AG10803 (cell line): ENCODE measurements around the gene TIGD1.
A peak's percentile ranks its signal among the peaks of the same experiment; 100 is the strongest.

Source experiments
- DNase-seq: peaks from one replicate; pipeline ENCODE4 v3.0.0; 2010; ENCODE audit warnings: low read depth
- H3K4me3 ChIP-seq: 2 replicates; pipeline ENCODE4 v1.5.1; 2011; ENCODE audit warnings: mild to moderate bottlenecking, low read length, control low read depth
- TF ChIP-seq, protein P1 (sequence below): conservative IDR thresholded peaks from 2 replicates; pipeline ENCODE4 v1.5.1; 2011; ENCODE audit warnings: mild to moderate bottlenecking, low read length, control low read depth, inconsistent platforms

Gene TIGD1

DNA sequence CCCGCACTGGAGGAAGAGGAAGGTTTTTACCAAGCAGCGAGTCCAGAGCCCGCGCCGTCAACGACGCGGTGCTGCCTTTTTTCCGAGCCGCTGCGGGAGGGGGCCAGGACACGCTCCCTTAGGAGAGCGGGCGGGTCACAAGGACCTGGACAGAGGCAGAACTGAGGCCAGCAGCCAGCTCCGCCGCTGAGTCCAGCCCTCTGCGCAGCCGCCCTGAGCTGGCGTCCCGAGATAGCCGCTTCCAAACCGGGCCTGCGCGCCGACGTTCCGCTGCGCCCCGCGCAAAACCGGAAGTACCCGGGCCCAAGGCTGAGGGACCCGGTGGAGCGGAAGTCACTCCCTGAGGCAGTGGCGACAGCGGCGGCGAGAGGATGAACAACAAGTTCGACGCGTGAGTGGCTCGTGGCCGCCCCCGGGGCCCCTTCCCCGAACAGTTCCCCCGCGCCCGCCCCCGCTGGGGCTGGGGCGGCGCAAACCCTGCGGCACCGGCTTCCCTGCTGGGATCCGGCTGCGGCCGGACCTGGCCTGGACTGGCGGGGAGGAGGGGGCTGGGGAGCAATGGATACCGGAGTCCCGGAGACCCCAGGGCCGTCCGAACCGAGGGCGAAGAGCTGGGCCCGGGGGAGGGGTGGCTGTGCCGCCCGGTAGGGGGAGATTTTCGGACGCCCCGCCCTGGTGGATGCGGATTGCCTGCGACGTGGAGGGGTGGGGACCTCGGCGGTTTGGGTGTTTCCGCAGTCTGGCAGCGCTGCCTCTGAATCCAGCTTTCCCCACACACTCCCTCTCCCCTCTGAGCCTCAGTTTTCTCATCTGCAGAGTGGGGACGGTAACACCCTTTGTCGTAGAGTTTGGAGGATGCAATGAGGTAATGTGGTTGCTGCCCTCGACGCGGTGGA is at the start of gene TIGD1, which contains the start of gene EIF4E2:
Gene TIGD1 (minus strand): TSS at position 204 of the 896 bp plus-strand sequence. CDS start 675 bp downstream, outside the sequence.
Gene EIF4E2 (plus strand): TSS at position 336 of the 896 bp plus-strand sequence. CDS start 36 bp downstream, at position 372.
- TF ChIP-seq, protein P1, sequence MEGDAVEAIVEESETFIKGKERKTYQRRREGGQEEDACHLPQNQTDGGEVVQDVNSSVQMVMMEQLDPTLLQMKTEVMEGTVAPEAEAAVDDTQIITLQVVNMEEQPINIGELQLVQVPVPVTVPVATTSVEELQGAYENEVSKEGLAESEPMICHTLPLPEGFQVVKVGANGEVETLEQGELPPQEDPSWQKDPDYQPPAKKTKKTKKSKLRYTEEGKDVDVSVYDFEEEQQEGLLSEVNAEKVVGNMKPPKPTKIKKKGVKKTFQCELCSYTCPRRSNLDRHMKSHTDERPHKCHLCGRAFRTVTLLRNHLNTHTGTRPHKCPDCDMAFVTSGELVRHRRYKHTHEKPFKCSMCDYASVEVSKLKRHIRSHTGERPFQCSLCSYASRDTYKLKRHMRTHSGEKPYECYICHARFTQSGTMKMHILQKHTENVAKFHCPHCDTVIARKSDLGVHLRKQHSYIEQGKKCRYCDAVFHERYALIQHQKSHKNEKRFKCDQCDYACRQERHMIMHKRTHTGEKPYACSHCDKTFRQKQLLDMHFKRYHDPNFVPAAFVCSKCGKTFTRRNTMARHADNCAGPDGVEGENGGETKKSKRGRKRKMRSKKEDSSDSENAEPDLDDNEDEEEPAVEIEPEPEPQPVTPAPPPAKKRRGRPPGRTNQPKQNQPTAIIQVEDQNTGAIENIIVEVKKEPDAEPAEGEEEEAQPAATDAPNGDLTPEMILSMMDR: peak; percentile 14
- H3K4me3 ChIP-seq: peak within 1 kb of the TSS; percentile 95
- DNase-seq: peak; percentile 93

DNA sequence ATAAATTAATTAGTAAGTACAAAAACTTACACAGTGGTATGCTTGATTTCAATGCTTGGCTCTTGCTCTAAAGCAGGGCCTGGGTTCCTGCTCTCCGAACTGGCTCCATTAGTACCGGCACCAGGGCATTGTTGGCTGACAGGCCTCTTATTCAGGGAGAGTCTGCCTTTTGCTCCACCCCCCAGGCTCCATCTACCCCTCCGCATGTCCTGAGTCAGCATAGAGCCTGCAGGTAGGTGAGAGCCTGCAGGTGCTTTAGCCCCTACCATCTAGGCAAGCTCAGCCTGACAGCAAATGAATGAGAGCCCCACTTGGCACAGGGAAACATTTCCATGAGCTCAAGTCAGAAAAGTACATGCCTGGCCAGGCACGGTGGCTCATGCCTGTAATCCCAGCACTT is 47.9 kb upstream of the TIGD1 start:
- no peak for DNase-seq
- TF ChIP-seq, protein P1: no peak
- no peak overlapping the region for H3K4me3 ChIP-seq

DNA sequence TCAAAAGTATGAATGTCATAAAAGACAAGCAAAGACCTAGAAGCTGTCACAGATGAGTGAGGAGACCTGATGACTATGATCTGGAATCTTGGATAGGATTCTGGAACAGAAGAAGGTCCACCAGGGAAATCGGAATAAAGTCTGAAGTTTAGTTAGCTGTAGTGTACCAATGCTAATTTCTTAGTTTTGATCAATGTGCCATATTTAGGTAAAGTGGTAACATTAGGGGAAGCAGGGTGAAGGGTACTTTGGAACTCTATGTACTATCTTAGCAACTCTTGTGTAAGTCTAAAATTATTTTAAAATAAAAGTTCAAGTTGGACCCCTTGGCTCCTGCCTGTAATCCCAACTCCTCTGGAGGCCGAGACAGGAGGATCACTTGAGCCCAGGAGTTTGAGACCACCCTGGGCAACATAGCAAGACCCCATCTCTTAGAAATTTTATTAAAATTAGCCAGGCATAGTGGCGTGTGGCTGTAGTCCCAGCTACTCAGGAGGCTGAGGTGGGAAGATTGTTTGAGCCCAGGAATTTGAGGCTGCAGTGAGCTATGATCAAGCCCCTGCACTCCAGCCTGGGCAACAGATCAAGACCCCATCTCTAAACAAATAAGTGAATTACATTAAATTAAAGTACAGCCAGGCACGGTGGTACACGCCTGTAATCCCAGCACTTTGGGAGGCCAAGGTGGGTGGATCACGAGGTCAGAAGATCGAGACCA is 47.2 kb upstream of the TIGD1 start:
- no peak overlapping the region for H3K4me3 ChIP-seq
- TF ChIP-seq, protein P1: no peak
- no peak for DNase-seq

DNA sequence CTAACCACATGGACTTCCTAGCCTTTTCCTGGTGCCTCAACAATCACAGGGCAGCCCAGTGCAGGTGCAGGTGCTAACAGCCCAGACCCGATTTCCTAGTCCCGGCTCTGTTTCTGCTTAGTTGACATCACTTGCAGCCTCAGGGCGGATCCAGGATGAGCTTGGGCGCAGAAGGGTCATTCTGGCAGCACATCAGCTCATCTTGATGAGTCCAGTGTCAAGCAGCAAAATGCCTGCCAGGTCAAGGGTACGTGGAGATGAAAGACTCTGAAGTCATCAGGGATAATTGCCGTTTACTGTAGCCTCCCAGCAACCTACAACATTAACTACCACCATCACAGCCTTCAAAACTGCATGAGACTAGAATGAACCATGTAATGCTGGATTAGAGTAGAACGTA is 43.6 kb upstream of the TIGD1 start:
- no peak for DNase-seq
- TF ChIP-seq, protein P1: no peak
- no peak overlapping the region for H3K4me3 ChIP-seq

DNA sequence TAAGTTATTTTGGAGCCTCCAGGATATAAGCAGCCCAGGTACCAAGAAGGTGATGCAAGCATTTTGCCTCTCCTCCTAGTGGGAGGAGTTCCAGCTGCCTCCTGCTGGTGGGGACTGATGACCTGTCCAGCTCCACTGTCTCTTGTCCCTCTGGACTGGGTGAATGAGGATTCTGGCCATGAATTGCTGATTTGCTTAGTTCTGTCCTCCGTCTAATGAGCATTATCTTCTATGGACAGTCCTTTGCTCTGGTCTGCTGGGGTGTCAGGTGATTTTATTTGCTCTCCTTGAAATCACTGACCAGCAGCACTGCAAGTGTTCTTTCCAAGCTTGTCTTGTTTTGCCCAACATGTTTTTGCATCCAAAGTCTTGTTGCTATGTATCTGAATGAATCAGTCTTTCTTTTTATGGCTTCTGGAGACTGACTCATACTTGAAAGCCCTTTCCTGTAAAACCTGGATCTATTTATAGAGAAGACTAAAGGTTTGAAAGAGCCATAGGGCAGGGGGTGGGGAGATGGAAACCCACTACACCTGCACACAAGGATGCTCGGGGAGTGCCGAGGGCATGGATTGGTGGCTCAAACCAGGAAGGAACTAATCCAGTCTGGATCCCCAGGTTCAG is 42.5 kb upstream of the TIGD1 start:
- no peak overlapping the region for H3K4me3 ChIP-seq
- TF ChIP-seq, protein P1: peak; percentile 31
- peak; percentile 90 for DNase-seq

DNA sequence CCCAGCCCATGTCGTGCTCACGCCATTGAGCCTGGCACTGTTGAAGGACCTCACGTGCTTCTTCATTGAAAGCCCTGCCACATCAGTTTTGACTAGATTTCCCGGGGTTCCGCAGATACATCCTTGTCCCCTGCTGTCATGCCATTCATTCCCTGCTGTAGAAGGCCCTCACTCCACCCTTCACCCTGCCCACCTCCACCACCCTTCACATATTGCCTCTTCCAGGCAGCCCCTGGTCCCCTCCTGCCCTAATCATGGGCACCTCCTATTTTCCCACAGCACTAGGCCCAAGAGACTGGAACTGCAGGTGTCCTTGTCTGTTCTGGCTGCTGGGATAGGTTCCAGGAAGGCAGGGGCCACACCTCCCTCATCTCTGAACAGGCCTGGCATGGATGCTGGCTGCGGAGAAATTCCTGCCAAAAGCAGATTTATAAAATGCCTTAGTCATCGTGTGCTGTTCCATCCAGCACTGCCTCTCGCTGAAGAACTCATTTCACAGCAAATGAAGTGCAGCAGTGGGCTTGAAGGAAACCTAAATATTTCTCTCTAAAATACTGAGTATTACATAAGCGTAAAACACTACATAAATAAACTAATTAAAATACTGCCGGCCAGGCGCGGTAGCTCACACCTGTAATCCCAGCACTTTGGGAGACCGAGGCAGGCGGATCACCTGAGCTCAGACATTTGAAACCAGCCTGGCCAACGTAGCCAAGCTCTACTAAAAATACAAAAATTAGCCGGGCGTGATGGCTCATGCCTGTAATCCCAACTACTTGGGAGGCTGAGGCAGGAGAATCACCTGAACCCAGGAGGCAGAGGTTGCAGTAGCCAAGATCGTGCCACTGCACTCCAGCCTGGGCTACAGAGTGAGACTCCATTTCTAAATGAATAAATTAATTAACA is 38.6 kb upstream of the TIGD1 start:
- TF ChIP-seq, protein P1: no peak
- peak; percentile 84 for DNase-seq
- no peak overlapping the region for H3K4me3 ChIP-seq
